A549 (cell line): ENCODE results near the gene HIVEP3.

ENCODE experiments used
- EP300 ChIP-seq, 2 experiments: fragments of >200 bp; sonication (Bioruptor Twin); formaldehyde crosslinking; IDR thresholded peaks; 2 replicates in 1 of 2; 3 replicates in 1 of 2; pipeline ENCODE4 v1.6.1; 2016 to 2017
- NR3C1 ChIP-seq: fragments of >200 bp; sonication (Bioruptor Twin); formaldehyde crosslinking; IDR thresholded peaks from 3 replicates; pipeline ENCODE4 v1.6.1; 2017
- POLR2A ChIP-seq: IDR thresholded peaks from 2 replicates; pipeline ENCODE4 v1.6.1; 2012; ENCODE audit warnings: mild to moderate bottlenecking, low read length
- TF ChIP-seq, protein P1 (sequence below): IDR thresholded peaks from 2 replicates; pipeline ENCODE4 v1.6.1; 2012
- TF ChIP-seq, protein P2 (sequence below): IDR thresholded peaks from 2 replicates; pipeline ENCODE4 v1.6.1; 2012; ENCODE audit warnings: low read depth, borderline replicate concordance
- TF ChIP-seq, protein P3 (sequence below): fragments of >200 bp; sonication (Bioruptor Twin); formaldehyde crosslinking; IDR thresholded peaks from 3 replicates; pipeline ENCODE4 v1.5.1; 2016

- TF ChIP-seq POLR2A = no peak
- TF ChIP-seq, protein P1, sequence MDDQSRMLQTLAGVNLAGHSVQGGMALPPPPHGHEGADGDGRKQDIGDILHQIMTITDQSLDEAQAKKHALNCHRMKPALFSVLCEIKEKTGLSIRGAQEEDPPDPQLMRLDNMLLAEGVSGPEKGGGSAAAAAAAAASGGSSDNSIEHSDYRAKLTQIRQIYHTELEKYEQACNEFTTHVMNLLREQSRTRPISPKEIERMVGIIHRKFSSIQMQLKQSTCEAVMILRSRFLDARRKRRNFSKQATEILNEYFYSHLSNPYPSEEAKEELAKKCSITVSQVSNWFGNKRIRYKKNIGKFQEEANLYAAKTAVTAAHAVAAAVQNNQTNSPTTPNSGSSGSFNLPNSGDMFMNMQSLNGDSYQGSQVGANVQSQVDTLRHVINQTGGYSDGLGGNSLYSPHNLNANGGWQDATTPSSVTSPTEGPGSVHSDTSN = no peak
- TF ChIP-seq, protein P2, sequence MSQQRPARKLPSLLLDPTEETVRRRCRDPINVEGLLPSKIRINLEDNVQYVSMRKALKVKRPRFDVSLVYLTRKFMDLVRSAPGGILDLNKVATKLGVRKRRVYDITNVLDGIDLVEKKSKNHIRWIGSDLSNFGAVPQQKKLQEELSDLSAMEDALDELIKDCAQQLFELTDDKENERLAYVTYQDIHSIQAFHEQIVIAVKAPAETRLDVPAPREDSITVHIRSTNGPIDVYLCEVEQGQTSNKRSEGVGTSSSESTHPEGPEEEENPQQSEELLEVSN = no peak
- TF ChIP-seq, protein P3, sequence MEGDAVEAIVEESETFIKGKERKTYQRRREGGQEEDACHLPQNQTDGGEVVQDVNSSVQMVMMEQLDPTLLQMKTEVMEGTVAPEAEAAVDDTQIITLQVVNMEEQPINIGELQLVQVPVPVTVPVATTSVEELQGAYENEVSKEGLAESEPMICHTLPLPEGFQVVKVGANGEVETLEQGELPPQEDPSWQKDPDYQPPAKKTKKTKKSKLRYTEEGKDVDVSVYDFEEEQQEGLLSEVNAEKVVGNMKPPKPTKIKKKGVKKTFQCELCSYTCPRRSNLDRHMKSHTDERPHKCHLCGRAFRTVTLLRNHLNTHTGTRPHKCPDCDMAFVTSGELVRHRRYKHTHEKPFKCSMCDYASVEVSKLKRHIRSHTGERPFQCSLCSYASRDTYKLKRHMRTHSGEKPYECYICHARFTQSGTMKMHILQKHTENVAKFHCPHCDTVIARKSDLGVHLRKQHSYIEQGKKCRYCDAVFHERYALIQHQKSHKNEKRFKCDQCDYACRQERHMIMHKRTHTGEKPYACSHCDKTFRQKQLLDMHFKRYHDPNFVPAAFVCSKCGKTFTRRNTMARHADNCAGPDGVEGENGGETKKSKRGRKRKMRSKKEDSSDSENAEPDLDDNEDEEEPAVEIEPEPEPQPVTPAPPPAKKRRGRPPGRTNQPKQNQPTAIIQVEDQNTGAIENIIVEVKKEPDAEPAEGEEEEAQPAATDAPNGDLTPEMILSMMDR = no peak
- TF ChIP-seq NR3C1 = no peak
- no peak for TF ChIP-seq EP300 (IDR thresholded peaks at IDR 0.05)
Observed at GRCh38 chr1:41788427-41788826, 130.3 kb downstream of the HIVEP3 start.
